GM23338 (cell line): ENCODE results near the gene ELN. TPM values are rescaled to one million over a fixed set of nuclear protein-coding genes. Genes with fewer than 3 reads are reported as not detected.
"Not testable (repeated sequence)": the region's sequence is repeated elsewhere in the genome, so short reads cannot be mapped to it uniquely, and the experiment has no call there.

Experiments
- ATAC-seq: fragments of 200-7000 bp; cut with Tn5 transposase; 3 replicates; pipeline ENCODE4 v1.9.1; 2020
- DNase-seq: peaks from one replicate; pipeline ENCODE4 v3.0.0-alpha.2; 2015; ENCODE audit warnings: low spot score
- H2AFZ ChIP-seq: fragments of 200-600 bp; sonication (generic); 2 replicates; pipeline ENCODE4 v1.8.0; 2016; ENCODE audit warnings: antibody characterized with exemption, mild to moderate bottlenecking, moderate library complexity
- H3F3A ChIP-seq: fragments of 200-600 bp; sonication (generic); replicated peaks from 2 replicates; pipeline ENCODE4 v1.8.0; 2017; ENCODE audit warnings: antibody characterized with exemption, mixed run types, low read depth
- H3K27ac ChIP-seq: fragments of 200-600 bp; sonication (generic); 2 replicates; pipeline ENCODE4 v1.6.1; 2016; ENCODE audit warnings: low read depth
- H3K27me3 ChIP-seq: fragments of 200-600 bp; sonication (generic); 2 replicates; pipeline ENCODE4 v1.8.0; 2016; ENCODE audit warnings: mild to moderate bottlenecking, mixed run types, moderate library complexity; ENCODE audit not compliant: insufficient read depth
- H3K36me3 ChIP-seq: fragments of 200-600 bp; sonication (generic); 2 replicates; pipeline ENCODE4 v1.8.0; 2016; ENCODE audit warnings: mild to moderate bottlenecking; ENCODE audit not compliant: insufficient read depth
- H3K4me1 ChIP-seq: fragments of 200-600 bp; sonication (generic); 2 replicates; pipeline ENCODE4 v1.8.0; 2016; ENCODE audit warnings: mild to moderate bottlenecking, moderate library complexity; ENCODE audit not compliant: insufficient read depth
- H3K4me2 ChIP-seq: fragments of 200-600 bp; sonication (generic); 2 replicates; pipeline ENCODE4 v1.7.1; 2017; ENCODE audit warnings: mixed run types
- H3K4me3 ChIP-seq: fragments of 200-600 bp; sonication (generic); 2 replicates; pipeline ENCODE4 v1.6.1; 2016; ENCODE audit warnings: mixed run types
- H3K79me2 ChIP-seq: fragments of 200-600 bp; sonication (generic); replicated peaks from 2 replicates; pipeline ENCODE4 v1.8.0; 2017; ENCODE audit warnings: mild to moderate bottlenecking; ENCODE audit not compliant: insufficient read depth
- H3K9me2 ChIP-seq: fragments of 200-600 bp; sonication (generic); 2 replicates; pipeline ENCODE4 v1.8.0; 2017; ENCODE audit not compliant: insufficient read depth
- H4K20me1 ChIP-seq: fragments of 200-600 bp; sonication (generic); replicated peaks from 2 replicates; pipeline ENCODE4 v1.8.0; 2017; ENCODE audit warnings: mild to moderate bottlenecking; ENCODE audit not compliant: insufficient read depth
- H3K27ac Mint-ChIP-seq: 2 replicates; pipeline ENCODE4 v1.8.0; 2020; ENCODE audit warnings: inconsistent platforms, mild to moderate bottlenecking, moderate library complexity, mixed read lengths
- H3K27me3 Mint-ChIP-seq: 3 replicates; pipeline ENCODE4 v1.8.0; 2022; ENCODE audit warnings: low read depth, mild to moderate bottlenecking, moderate library complexity, mixed read lengths, inconsistent platforms; ENCODE audit not compliant: insufficient read depth, poor library complexity
- H3K36me3 Mint-ChIP-seq: 3 replicates; pipeline ENCODE4 v1.8.0; 2021; ENCODE audit warnings: low read depth, mild to moderate bottlenecking, inconsistent platforms, moderate library complexity, mixed read lengths
- H3K4me1 Mint-ChIP-seq: 3 replicates; pipeline ENCODE4 v1.8.0; 2020; ENCODE audit warnings: mild to moderate bottlenecking, inconsistent platforms, mixed read lengths
- H3K4me3 Mint-ChIP-seq: 3 replicates; pipeline ENCODE4 v1.8.0; 2021; ENCODE audit warnings: moderate library complexity, mild to moderate bottlenecking, inconsistent platforms, mixed read lengths
- H3K9me3 Mint-ChIP-seq: 3 replicates; pipeline ENCODE4 v1.8.0; 2020; ENCODE audit warnings: moderate library complexity, mild to moderate bottlenecking, inconsistent platforms, mixed read lengths
- CREB1 ChIP-seq: fragments of 250-450 bp; sonication (Bioruptor Pico); IDR thresholded peaks from 2 replicates; pipeline ENCODE4 v1.5.0; 2020; ENCODE audit warnings: low read depth, mild to moderate bottlenecking, moderate library complexity
- EZH2 ChIP-seq: fragments of 200-600 bp; sonication (generic); IDR thresholded peaks from one replicate; pipeline ENCODE4 v1.8.0; 2017; ENCODE audit warnings: antibody characterized with exemption, mild to moderate bottlenecking, low read depth; ENCODE audit not compliant: unreplicated experiment
- EZH2phosphoT487 ChIP-seq: fragments of 200-600 bp; sonication (generic); IDR thresholded peaks from one replicate; pipeline ENCODE4 v1.8.1; 2018; ENCODE audit warnings: antibody characterized with exemption; ENCODE audit not compliant: unreplicated experiment
- JUNB ChIP-seq: IDR thresholded peaks from one replicate; pipeline ENCODE4 v1.6.1; 2016; ENCODE audit warnings: antibody characterized with exemption; ENCODE audit not compliant: unreplicated experiment
- NANOG ChIP-seq: IDR thresholded peaks from 2 replicates; pipeline ENCODE4 v1.6.1; 2016; ENCODE audit warnings: antibody characterized with exemption, borderline replicate concordance
- polyA plus RNA-seq: library from polyadenylated mRNA; unstranded; fragments of >200 nt; fragmentation: Nextera tagmentation; extraction: Ambion mirVana; gene quantifications from 2 replicates; pipeline ENCODE4 v1.2.1, GENCODE V29; 2016
- total RNA-seq: library from RNA; depleted of rRNA; stranded (reverse); fragments of >200 nt; shearing (Covaris generic); gene quantifications from 2 replicates; pipeline ENCODE4 v1.2.3, GENCODE V29; 2014
- TF ChIP-seq, protein P1 (sequence below), 2 experiments: fragments of 200-600 bp in 1 of 2; sonication (generic) in 1 of 2; conservative IDR thresholded peaks; 2 replicates each; pipeline versions ENCODE4 v1.5.1 to v1.6.1; 2016 to 2017; ENCODE audit warnings: antibody characterized with exemption in 2 of 2, low read depth in 2 of 2, mild to moderate bottlenecking in 2 of 2, moderate library complexity in 1 of 2
- TF ChIP-seq, protein P2 (sequence below): IDR thresholded peaks from 2 replicates; pipeline ENCODE4 v1.6.1; 2016; ENCODE audit warnings: antibody characterized with exemption

ELN gene
- total and polyA plus RNA-seq, 2 experiments from 2014 or later = 1.1 to 5.6 TPM

- ATAC-seq (peak; percentile 95), DNase-seq (peak; percentile 85)
- H3K4me3 Mint-ChIP-seq = no peak overlapping the region
- Histone ChIP-seq H3F3A (no peaks in the 10 kb centered on the region), H3K36me3 (no peaks in the 10 kb centered on the region), H3K27ac (no peak overlapping the region), H3K4me1 (no peaks in the 10 kb centered on the region; the same call in 1 of the 2 replicates), H3K9me2 (no peaks in the 10 kb centered on the region), H4K20me1 (no peaks in the 10 kb centered on the region), H3K4me3 (no peak overlapping the region), H3K27me3 (no peaks in the 10 kb centered on the region), H3K79me2 (no peaks in the 10 kb centered on the region), H2AFZ (peak overlapping the region; percentile 93; the same call in 1 of the 2 replicates), H3K4me2 (no peak overlapping the region)
- peaks cover 11% of the 10 kb centered on the region for H3K27me3 Mint-ChIP-seq
- H3K27ac Mint-ChIP-seq = no peak overlapping the region
- H3K4me1 Mint-ChIP-seq = no peaks in the 10 kb centered on the region; the same call in 2 of the 3 replicates
- no peaks in the 10 kb centered on the region for H3K36me3 Mint-ChIP-seq
- TF ChIP-seq NANOG (no peak), JUNB (no peak), EZH2phosphoT487 (no peak), EZH2 (no peak), CREB1 (CRISPR knock-in tag) (0 out of 2 replicates have a peak, but pooled peaks have one; percentile 71)
- TF ChIP-seq, protein P1, sequence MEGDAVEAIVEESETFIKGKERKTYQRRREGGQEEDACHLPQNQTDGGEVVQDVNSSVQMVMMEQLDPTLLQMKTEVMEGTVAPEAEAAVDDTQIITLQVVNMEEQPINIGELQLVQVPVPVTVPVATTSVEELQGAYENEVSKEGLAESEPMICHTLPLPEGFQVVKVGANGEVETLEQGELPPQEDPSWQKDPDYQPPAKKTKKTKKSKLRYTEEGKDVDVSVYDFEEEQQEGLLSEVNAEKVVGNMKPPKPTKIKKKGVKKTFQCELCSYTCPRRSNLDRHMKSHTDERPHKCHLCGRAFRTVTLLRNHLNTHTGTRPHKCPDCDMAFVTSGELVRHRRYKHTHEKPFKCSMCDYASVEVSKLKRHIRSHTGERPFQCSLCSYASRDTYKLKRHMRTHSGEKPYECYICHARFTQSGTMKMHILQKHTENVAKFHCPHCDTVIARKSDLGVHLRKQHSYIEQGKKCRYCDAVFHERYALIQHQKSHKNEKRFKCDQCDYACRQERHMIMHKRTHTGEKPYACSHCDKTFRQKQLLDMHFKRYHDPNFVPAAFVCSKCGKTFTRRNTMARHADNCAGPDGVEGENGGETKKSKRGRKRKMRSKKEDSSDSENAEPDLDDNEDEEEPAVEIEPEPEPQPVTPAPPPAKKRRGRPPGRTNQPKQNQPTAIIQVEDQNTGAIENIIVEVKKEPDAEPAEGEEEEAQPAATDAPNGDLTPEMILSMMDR (conservative IDR thresholded peaks at IDR 0.05; ENCODE audit: low read depth in 2 of 2) = peak; percentile 78 to 96
- TF ChIP-seq, protein P2, sequence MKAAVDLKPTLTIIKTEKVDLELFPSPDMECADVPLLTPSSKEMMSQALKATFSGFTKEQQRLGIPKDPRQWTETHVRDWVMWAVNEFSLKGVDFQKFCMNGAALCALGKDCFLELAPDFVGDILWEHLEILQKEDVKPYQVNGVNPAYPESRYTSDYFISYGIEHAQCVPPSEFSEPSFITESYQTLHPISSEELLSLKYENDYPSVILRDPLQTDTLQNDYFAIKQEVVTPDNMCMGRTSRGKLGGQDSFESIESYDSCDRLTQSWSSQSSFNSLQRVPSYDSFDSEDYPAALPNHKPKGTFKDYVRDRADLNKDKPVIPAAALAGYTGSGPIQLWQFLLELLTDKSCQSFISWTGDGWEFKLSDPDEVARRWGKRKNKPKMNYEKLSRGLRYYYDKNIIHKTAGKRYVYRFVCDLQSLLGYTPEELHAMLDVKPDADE = no peak
- no peaks in the 10 kb centered on the region for H3K9me3 Mint-ChIP-seq
Measured at GRCh38 chr7:73978661-73979563, 49.1 kb upstream of the ELN start.

DNA sequence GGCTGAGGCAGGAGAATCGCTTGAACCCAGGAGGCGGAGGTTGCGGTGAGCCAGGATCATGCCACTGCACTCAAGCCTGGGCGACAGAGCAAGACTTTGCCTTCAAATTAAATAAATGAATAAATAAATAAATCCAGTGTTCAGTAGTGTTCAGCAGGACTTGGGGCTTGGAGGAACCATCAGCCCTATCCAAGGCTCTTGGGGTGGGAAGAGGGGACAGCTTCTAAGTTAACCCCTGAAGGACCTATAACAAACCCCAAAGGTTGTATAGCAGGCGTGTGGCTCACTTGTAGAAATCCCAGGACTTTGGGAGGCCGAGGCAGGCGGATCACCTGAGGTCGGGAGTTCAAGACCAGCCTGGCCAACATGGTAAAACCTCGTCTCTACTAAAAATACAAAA is 48.3 kb upstream of the ELN start:
- H3K4me3 Mint-ChIP-seq, H3K9me3 Mint-ChIP-seq, H3K9me2 ChIP-seq, H3K27ac Mint-ChIP-seq, H3F3A ChIP-seq, H3K27me3 ChIP-seq, ATAC-seq, H3K27ac ChIP-seq, H3K4me1 ChIP-seq, DNase-seq, H2AFZ ChIP-seq, H3K4me1 Mint-ChIP-seq, H3K36me3 Mint-ChIP-seq, H3K4me2 ChIP-seq, H3K36me3 ChIP-seq, H3K4me3 ChIP-seq, H4K20me1 ChIP-seq, H3K79me2 ChIP-seq: not testable (repeated sequence)
- H3K27me3 Mint-ChIP-seq = peaks cover 11% of the 10 kb centered on the region
